Medulla oblongata (tissue), 1 donor: Measurements from ENCODE around the gene FAM237B.
"Not testable (repeated sequence)": the region's sequence is repeated elsewhere in the genome, so short reads cannot be mapped to it uniquely, and the experiment has no call there.

ENCODE experiments used
- DNase-seq: peaks from one replicate; pipeline ENCODE4 v3.0.0-alpha.2; 2015; ENCODE audit errors: extremely low spot score

FAM237B gene

GRCh38 chr7:90320801-90321494 lies at the start of gene FAM237B:
Gene FAM237B, minus strand, starts transcription at chr7:90321304. Its CDS starts 1,556 bp downstream, at chr7:90319748.
- no peak for DNase-seq

- no peak for DNase-seq
These were observed 30.9 kb upstream of the FAM237B start for GRCh38 chr7:90351987-90352386.

- DNase-seq: not testable (repeated sequence)
These were observed 28.9 kb upstream of the FAM237B start for GRCh38 chr7:90350032-90350431.

- DNase-seq: no peak
These were observed 28.2 kb upstream of the FAM237B start for GRCh38 chr7:90349305-90349704.

GRCh38 chr7:90347759-90348158 lies 26.7 kb upstream of the FAM237B start:
- DNase-seq: no peak

- DNase-seq: peak; percentile 96
These were observed 25.4 kb upstream of the FAM237B start, which contains the start of gene GTPBP10 for GRCh38 chr7:90346336-90347125. Gene GTPBP10, plus strand, starts transcription at chr7:90346716. Its CDS starts 26 bp downstream, at chr7:90346742.

- peak; percentile 43 for DNase-seq
These were observed 24.7 kb upstream of the FAM237B start for GRCh38 chr7:90345595-90346335.

GRCh38 chr7:90345016-90345415 lies 23.9 kb upstream of the FAM237B start:
- DNase-seq: no peak

GRCh38 chr7:90337106-90337505 lies 16.0 kb upstream of the FAM237B start:
- no peak for DNase-seq

- not testable (repeated sequence) for DNase-seq
These were observed 13.8 kb upstream of the FAM237B start for GRCh38 chr7:90334926-90335325.

- no peak for DNase-seq
These were observed 13.2 kb upstream of the FAM237B start for GRCh38 chr7:90334193-90334843.

GRCh38 chr7:90326500-90326899 lies 5.4 kb upstream of the FAM237B start:
- DNase-seq: no peak

GRCh38 chr7:90322837-90323236 lies 1.7 kb upstream of the FAM237B start:
- no peak for DNase-seq

GRCh38 chr7:90320418-90320800 lies 695 bp downstream of the FAM237B start:
- no peak for DNase-seq

GRCh38 chr7:90320014-90320413 lies 1.1 kb downstream of the FAM237B start:
- no peak for DNase-seq

- no peak for DNase-seq
These were observed 7.2 kb downstream of the FAM237B start for GRCh38 chr7:90313907-90314306.

- DNase-seq: peak; percentile 21
These were observed 8.4 kb downstream of the FAM237B start for GRCh38 chr7:90312745-90313144.

- DNase-seq: no peak
These were observed 9.9 kb downstream of the FAM237B start for GRCh38 chr7:90311175-90311574.

GRCh38 chr7:90309872-90310271 lies 11.2 kb downstream of the FAM237B start:
- no peak for DNase-seq

- no peak for DNase-seq
These were observed 17.9 kb downstream of the FAM237B start for GRCh38 chr7:90303241-90303640.

- peak; percentile 38 for DNase-seq
These were observed 22.7 kb downstream of the FAM237B start for GRCh38 chr7:90298145-90299038.
